ENCODE results near the gene NFX1. TPM values are rescaled to one million over a fixed set of nuclear protein-coding genes. Genes with fewer than 3 reads are reported as not detected.

Gene NFX1
- total RNA-seq, 6 donors from 2014 or later, result 37.0 to 75.4 (median 54.1) TPM

DNA sequence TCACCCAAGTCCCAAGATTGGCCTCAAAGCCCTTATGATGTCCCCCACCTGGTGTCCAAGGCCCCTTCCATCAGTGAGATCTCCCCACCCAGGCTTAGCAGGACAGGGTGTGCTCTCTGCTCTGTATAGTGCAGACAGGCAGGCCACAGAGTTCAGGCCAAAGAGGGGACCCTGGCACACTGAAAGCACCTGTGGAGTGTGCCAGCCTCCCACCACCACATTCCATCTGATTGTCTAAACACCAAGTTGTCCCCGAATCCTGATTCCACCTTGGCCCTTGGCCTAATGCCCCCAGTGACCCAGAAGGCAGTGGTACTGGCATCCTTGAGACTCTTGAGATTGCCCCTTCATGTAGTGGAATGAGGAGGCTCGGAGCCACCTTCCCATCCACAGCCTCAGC is 45.0 kb upstream of the NFX1 start:
- Histone ChIP-seq H3K27me3 (no peaks in the 10 kb centered on the region), H3K4me1 (no peaks in the 10 kb centered on the region), H3K27ac (no peak overlapping the region), H3K9me3 (no peaks in the 10 kb centered on the region), H3K4me3 (no peak overlapping the region), H3K36me3 (peaks cover 0 to 6% (median under 1%) of the 10 kb centered on the region in 4 donors)
- WGBS, 2 donors, result 92 to 100% methylated on average over 2 of the region's 2 CpGs
- no peak for ATAC-seq (ENCODE audit: low FRiP score in 2 of 2)
- no peak for DNase-seq
- no peak for TF ChIP-seq POLR2AphosphoS5 (IDR thresholded peaks at IDR 0.05)
- TF ChIP-seq EP300 (IDR thresholded peaks at IDR 0.05), result no peak
- no peak for TF ChIP-seq POLR2A (IDR thresholded peaks at IDR 0.05)
- TF ChIP-seq, protein P1, sequence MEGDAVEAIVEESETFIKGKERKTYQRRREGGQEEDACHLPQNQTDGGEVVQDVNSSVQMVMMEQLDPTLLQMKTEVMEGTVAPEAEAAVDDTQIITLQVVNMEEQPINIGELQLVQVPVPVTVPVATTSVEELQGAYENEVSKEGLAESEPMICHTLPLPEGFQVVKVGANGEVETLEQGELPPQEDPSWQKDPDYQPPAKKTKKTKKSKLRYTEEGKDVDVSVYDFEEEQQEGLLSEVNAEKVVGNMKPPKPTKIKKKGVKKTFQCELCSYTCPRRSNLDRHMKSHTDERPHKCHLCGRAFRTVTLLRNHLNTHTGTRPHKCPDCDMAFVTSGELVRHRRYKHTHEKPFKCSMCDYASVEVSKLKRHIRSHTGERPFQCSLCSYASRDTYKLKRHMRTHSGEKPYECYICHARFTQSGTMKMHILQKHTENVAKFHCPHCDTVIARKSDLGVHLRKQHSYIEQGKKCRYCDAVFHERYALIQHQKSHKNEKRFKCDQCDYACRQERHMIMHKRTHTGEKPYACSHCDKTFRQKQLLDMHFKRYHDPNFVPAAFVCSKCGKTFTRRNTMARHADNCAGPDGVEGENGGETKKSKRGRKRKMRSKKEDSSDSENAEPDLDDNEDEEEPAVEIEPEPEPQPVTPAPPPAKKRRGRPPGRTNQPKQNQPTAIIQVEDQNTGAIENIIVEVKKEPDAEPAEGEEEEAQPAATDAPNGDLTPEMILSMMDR (IDR thresholded peaks at IDR 0.05), result no peak

DNA sequence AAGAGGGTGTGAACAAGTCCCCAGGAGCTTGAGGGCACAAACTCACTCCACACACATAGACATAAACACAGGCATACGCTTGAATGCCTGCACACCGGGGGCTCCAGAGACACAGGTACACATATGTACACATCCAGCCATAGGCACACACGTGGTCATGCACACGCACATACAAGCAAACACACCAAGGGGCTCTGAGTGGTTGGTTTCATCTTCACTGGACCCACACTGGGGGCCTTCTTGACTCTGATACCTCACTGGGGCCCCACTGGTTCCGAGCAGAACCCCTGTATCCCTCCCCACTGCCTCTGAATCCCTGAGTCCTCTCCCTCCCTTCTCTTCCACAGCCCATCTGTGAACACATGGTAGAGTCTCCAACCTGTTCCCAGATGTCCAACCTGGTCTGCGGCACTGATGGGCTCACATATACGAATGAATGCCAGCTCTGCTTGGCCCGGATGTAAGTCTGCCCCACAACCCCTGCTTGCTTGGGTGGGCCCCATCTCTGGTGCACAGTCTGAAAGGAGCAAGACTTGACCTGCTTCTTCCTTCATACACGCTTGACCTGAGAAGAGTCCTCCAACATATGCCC is 44.0 kb upstream of the NFX1 start:
- H3K4me3 ChIP-seq, result no peak overlapping the region
- H3K9me3 ChIP-seq, result no peaks in the 10 kb centered on the region
- 89 to 92% methylated on average over 7 to 9 of the region's 9 CpGs for WGBS, 2 donors
- H3K4me1 ChIP-seq, result no peaks in the 10 kb centered on the region
- TF ChIP-seq POLR2AphosphoS5 (IDR thresholded peaks at IDR 0.05), result no peak
- no peak for TF ChIP-seq EP300 (IDR thresholded peaks at IDR 0.05)
- no peak for TF ChIP-seq POLR2A (IDR thresholded peaks at IDR 0.05)
- TF ChIP-seq, protein P1 (IDR thresholded peaks at IDR 0.05), result no peak
- no peak overlapping the region for H3K27ac ChIP-seq
- DNase-seq (no peak), ATAC-seq (ENCODE audit: low FRiP score in 2 of 2) (no peak)
- peaks cover 0 to 16% (median 2%) of the 10 kb centered on the region in 4 donors for H3K36me3 ChIP-seq
- H3K27me3 ChIP-seq, result no peaks in the 10 kb centered on the region

DNA sequence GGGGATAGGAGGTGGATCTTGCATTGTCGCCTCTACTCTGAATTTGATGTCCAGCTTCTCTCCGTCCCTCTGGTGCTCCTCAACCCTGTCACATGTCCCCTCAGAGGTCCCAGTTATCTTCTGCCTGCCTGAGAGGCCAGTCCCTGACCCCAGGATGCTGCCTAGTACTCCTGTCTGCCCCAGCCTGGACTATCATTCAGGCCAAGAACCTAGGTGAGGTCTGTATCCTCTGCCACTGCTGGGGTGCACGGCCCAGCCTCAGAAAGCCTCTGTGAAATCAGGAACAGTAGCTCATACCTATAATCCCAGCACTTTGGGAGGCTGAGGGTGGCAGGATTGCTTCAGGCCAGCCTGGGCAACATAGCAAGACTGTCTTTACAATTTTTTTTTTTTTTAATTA is 41.7 kb upstream of the NFX1 start:
- Histone ChIP-seq H3K36me3 (peaks cover 0 to 35% (median 13%) of the 10 kb centered on the region in 4 donors), H3K4me1 (no peaks in the 10 kb centered on the region), H3K4me3 (no peak overlapping the region), H3K9me3 (no peaks in the 10 kb centered on the region), H3K27ac (no peak overlapping the region), H3K27me3 (no peaks in the 10 kb centered on the region)
- TF ChIP-seq, protein P1 (IDR thresholded peaks at IDR 0.05), result no peak
- TF ChIP-seq EP300 (IDR thresholded peaks at IDR 0.05) (no peak), POLR2A (IDR thresholded peaks at IDR 0.05) (no peak), POLR2AphosphoS5 (IDR thresholded peaks at IDR 0.05) (no peak)
- DNase-seq (no peak), ATAC-seq (ENCODE audit: low FRiP score in 2 of 2) (no peak)
- WGBS, 2 donors, result 89 to 98% methylated on average over 1 to 3 of the region's 3 CpGs

DNA sequence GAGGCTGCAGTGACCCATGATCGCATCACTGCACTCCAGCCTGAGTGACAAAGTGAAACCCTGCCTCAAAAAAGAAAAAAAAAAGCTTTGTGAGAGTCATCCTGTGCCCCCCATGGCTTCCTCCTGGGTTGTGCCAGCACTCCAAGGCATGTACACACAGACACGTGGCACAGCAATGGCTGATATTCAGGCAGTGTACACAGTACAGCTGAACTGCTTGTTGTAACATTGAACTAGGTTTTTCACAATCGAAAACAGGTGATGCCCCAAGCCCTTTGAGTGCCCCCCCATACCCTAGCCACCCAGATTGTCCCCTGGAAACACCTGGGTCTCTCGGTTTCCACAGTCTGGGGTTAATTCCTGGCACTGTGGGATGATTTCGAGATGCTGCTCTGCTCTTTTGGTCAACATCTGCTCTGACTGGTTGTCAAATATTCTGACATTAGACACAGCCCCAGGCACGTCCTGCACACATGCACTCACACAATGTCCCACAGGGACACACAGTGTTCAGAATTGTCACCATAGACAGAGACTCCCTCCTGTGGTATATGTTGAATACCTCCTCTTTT is 41.1 kb upstream of the NFX1 start:
- Histone ChIP-seq H3K27ac (no peak overlapping the region), H3K4me3 (no peak overlapping the region), H3K27me3 (no peaks in the 10 kb centered on the region), H3K9me3 (no peaks in the 10 kb centered on the region), H3K4me1 (no peaks in the 10 kb centered on the region), H3K36me3 (peaks cover 0 to 41% (median 16%) of the 10 kb centered on the region in 4 donors)
- 82 to 87% methylated on average over 6 of the region's 6 CpGs for WGBS, 2 donors
- DNase-seq (no peak), ATAC-seq (ENCODE audit: low FRiP score in 2 of 2) (no peak)
- TF ChIP-seq EP300 (IDR thresholded peaks at IDR 0.05) (no peak), POLR2AphosphoS5 (IDR thresholded peaks at IDR 0.05) (no peak), POLR2A (IDR thresholded peaks at IDR 0.05) (no peak)
- TF ChIP-seq, protein P1 (IDR thresholded peaks at IDR 0.05), result no peak

DNA sequence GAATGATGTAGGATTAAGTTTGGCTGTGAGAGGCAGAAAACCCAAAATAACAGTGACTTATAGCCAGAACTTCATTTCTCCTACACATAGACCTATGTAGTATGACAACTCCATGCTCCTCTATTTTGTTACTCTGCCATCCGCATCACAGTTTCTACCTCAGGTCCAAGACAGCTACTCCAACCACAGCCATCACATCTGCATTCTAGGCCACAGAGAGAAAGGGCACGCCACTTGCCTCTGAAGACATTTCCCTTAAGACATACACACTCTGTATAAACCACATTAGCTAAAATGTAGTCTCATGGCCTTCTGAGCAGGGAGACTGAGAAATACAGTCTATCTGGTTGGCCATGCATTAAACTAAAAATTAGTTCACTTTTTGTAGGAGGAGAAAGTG is 40.3 kb upstream of the NFX1 start:
- H3K4me3 ChIP-seq, result no peak overlapping the region
- DNase-seq (no peak), ATAC-seq (ENCODE audit: low FRiP score in 2 of 2) (no peak)
- no peaks in the 10 kb centered on the region for H3K4me1 ChIP-seq
- H3K36me3 ChIP-seq, result peaks cover 0 to 49% (median 24%) of the 10 kb centered on the region in 4 donors
- no peak overlapping the region for H3K27ac ChIP-seq
- 91 to 98% methylated on average over 2 of the region's 2 CpGs for WGBS, 2 donors
- TF ChIP-seq EP300 (IDR thresholded peaks at IDR 0.05), result no peak
- TF ChIP-seq, protein P1 (IDR thresholded peaks at IDR 0.05), result no peak
- TF ChIP-seq POLR2AphosphoS5 (IDR thresholded peaks at IDR 0.05), result no peak
- TF ChIP-seq POLR2A (IDR thresholded peaks at IDR 0.05), result no peak
- no peaks in the 10 kb centered on the region for H3K27me3 ChIP-seq
- H3K9me3 ChIP-seq, result no peaks in the 10 kb centered on the region

All from upper lobe of left lung (tissue), 6 donors.